K562 (cell line): Measurements from ENCODE around the gene PGAM2.

Source experiments
- CREM ChIP-seq: IDR thresholded peaks from 2 replicates; pipeline ENCODE4 v1.6.1; 2014; ENCODE audit warnings: antibody characterized with exemption, low read depth
- GABPA ChIP-seq: fragments of 200-800 bp; sonication (Bioruptor generic); conservative IDR thresholded peaks from 2 replicates; pipeline ENCODE4 v1.6.1; 2016; ENCODE audit warnings: low read depth, missing genetic modification characterization, missing compliant biosample characterization
- GMEB1 ChIP-seq: fragments of 250-450 bp; sonication (Bioruptor Pico); IDR thresholded peaks from 2 replicates; pipeline ENCODE4 v1.4.0; 2020; ENCODE audit warnings: mild to moderate bottlenecking
- HMGXB4 ChIP-seq: sonication (generic); formaldehyde crosslinking; IDR thresholded peaks from 2 replicates; pipeline ENCODE4 v1.8.1; 2023; ENCODE audit warnings: mild to moderate bottlenecking, missing genetic modification reagents
- NRF1 ChIP-seq, 2 experiments: fragments of 450-650 bp; IDR thresholded peaks in 1 of 2; conservative IDR thresholded peaks in 1 of 2; 2 replicates each; pipeline ENCODE4 v1.6.1; 2014; ENCODE audit warnings: mild to moderate bottlenecking in 2 of 2
- POLR2A ChIP-seq: fragments of 450-650 bp; conservative IDR thresholded peaks from 2 replicates; pipeline ENCODE4 v1.6.1; 2016
- TBP ChIP-seq: optimal IDR thresholded peaks from 2 replicates; pipeline ENCODE3; 2011; ENCODE audit warnings: low read depth, low read length, improper control_type of control experiment

- TF ChIP-seq HMGXB4 (CRISPR knock-in tag) (no peak), POLR2A (no peak), CREM (no peak), GMEB1 (CRISPR knock-in tag) (no peak), TBP (no peak), NRF1 (conservative IDR thresholded peaks at IDR 0.05 in 1 of 2, IDR thresholded peaks at IDR 0.05 in 1 of 2) (no peak), GABPA (no peak)
Observed at GRCh38 chr7:44077061-44077460, 11.7 kb upstream of the PGAM2 start.
